GM19397 (cell line): ENCODE results near the gene NCOA5.
A peak's percentile ranks its signal among the peaks of the same experiment; 100 is the strongest.
"Not testable (repeated sequence)": the region's sequence is repeated elsewhere in the genome, so short reads cannot be mapped to it uniquely, and the experiment has no call there.

Experiments
- ATAC-seq: cut with Tn5 transposase; IDR thresholded peaks from one replicate; pipeline ENCODE4 v1.9.1; 2021; ENCODE audit warnings: mild to moderate bottlenecking, moderate library complexity; ENCODE audit not compliant: unreplicated experiment

NCOA5 gene

DNA sequence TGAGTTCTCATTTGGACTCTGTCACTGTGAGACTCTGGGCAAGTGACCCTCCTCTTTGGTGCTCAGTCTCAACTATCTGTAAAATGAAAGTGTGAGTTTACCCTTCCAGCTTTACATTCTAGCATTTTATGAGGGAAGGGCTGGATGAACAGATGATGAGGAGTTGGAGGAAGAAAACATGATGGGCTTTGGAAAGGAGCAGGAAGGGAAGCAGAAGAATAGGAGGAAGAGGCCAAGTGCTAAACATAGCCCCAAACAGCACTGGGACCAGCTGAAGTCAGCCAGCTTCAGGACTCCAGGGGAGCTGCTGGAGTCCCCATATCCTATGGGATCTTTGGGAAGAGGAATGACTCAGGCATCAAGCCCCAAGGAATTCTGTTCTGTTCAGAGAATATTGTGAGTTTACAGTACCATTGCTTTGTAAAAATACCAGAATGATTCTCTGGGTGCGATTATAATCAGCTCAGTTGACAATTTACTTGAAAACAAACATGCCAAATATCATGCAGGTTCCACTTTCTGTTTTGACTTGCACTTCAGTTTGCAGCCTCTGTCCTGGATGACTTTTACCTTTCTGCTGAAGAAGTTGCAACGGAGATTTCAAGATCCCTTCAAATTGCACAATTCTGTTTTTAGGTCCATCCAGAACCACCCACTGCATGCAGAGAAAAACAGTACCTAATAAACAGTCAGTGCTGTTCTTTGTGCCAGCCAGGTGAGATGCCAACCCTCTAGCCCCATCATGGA is 31.6 kb upstream of the NCOA5 start:
- no peak for ATAC-seq

DNA sequence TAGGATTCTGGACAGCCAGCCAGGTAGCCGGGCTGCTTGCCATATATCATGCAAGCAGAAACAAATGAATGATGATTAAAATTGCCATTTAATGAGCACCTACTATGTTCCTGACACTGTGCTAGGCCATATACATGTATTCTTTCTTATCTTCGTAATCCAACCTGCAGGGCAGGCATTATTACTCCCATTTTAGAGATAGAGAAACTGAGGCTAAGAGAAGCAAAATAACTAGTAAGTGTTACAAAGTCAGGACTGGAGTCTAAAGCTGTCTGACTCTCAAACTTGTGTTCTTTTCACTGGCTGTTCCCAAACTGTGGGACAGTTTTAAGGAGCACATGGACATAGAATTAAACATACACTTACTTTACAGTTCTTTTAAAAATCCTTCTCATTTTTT is 30.4 kb upstream of the NCOA5 start:
- ATAC-seq, result no peak

DNA sequence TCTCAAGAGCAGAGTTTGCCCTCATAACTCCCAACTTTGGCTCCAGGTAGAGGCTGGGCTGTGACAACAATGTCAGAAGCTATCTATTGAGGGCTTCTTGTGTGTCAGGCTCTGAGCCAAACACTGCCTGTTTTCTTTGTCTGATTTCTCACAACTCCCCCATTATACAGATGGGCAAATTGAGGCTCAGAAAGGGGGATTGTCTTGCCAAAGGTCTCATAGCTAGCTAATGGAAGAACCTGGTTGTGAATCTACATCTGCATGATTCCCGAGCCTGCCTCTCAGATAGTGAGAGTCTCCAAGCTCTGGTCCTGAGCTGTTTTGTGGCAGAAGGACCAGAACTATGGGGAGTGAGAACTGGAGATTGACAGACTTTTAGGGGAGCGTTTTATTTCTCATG is 29.8 kb upstream of the NCOA5 start:
- no peak for ATAC-seq

DNA sequence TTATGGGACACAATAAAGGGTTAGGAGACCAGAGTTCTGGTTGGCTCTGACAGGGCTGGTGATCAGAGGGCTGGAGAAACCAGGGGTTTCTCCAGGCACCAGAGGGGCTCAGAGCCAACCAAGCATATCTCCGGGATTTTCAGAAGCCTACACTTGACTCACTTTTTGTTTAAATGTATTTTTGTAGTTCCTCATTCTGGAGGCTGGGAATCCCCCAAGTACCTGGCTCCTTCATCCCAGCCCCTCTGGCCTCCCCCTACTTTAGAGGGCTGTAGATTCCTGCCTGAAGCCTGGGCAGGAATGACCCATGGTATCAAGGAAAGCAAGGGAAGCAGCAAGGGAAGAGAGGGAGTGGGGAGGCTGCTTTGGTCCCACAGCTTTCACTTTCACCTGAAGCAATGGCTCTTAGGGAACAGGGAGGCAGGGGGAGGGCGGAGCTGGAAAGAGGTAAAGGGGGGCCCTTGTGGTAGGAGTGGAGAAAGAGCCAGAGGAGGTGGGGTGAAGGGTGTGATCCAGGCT is 29.3 kb upstream of the NCOA5 start:
- peak; percentile 43 for ATAC-seq

DNA sequence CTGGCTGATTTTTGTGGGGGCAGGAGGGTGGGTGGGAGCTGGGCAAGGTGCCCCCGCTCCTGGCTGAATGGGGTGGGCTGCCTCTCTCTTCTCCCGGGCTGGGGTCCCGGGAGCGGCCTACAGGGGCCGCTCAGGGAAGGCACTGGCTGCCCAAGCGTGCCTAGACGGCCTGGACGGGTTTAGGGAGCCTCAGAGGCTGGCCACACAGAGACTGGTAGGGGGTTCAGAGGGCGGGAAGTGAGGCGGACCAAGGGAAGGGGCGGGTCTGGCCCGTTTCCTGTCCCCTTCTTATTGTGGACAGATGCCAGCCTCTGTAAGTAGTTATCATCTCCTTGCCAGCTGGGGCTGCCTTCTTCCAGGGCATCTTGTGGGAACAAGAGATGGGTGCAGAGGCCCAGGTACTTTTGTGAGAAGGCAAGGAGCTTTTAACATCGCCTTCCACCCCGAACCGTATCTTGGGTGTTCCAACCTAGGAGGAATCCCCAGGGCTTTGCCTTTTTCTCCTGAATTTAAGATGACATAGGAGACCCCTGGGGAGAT is 28.8 kb upstream of the NCOA5 start:
- peak; percentile 55 for ATAC-seq

DNA sequence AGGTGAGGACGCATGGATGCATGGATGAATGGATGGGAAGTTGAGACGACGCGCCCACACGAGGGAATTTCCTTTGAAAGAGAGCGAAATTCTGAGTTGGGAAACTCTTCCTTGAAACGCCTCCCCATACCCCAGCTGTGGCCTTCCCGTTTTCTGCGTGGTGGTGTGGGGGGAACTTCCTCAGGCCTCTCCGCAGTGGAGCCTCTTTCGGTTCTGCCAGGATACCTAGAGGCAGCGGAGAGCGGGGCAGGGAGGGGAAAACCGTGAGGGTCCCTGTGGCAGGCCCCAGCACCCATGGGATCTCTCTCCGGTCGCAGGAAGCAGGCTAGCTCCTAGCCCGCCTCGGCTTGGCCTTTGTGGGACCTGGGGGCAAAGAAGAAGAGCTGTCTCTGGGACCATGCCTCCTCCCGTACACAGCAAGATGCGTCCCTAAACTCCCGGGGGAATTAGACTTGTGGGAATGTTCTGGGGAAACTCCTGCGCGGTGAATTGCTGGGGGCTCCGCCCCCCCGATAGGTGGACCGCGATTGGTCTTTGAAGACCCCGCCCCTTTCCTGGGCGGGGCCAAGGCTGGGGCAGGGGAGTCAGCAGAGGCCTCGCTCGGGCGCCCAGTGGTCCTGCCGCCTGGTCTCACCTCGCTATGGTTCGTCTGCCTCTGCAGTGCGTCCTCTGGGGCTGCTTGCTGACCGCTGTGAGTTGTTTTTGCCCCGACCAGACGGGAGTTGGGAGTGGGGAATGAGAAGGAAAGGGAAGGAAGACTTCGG is 28.1 kb upstream of the NCOA5 start, which contains the start of gene CD40:
Gene CD40, plus strand, starts transcription at position 611 of the 764 bp plus-strand sequence. Its CDS starts 30 bp downstream, at position 641.
- peak; percentile 76 for ATAC-seq

DNA sequence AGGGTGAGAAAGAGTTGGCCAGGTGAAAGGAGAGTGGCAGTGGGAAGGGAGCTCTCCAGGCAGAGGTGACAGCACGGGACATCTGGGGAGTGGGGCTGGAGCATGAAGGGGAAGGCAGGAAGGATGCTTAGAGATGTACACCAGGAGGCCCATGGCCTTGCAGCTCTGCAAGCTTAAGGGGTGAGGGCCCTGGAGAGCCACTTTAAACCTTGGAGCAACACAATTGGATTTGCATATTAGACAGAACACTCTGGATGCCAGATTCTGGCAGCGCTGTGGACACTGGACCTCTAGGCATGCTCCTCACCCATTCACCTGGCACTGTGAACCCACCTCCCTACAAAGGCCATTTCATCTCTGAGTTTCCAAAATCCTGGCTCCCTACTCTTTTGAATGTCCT is 24.7 kb upstream of the NCOA5 start:
- ATAC-seq, result no peak

DNA sequence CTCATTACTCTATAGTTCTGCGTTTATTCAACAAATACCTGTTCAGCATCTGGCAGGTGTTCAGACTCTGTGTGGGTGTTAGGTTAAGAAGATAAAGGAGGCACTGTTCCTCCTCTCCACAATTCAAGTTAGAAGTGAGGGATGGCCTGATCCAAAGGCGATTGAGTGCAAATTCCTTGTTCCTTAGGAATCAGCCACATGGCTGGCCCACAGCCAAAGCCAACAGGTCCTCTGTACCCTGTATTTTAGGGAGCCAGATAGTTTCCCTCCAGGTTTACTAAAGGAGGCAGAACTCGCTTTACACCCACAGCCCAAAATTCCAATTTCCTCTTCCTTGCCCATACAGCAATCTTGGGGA is 23.3 kb upstream of the NCOA5 start:
- no peak for ATAC-seq

DNA sequence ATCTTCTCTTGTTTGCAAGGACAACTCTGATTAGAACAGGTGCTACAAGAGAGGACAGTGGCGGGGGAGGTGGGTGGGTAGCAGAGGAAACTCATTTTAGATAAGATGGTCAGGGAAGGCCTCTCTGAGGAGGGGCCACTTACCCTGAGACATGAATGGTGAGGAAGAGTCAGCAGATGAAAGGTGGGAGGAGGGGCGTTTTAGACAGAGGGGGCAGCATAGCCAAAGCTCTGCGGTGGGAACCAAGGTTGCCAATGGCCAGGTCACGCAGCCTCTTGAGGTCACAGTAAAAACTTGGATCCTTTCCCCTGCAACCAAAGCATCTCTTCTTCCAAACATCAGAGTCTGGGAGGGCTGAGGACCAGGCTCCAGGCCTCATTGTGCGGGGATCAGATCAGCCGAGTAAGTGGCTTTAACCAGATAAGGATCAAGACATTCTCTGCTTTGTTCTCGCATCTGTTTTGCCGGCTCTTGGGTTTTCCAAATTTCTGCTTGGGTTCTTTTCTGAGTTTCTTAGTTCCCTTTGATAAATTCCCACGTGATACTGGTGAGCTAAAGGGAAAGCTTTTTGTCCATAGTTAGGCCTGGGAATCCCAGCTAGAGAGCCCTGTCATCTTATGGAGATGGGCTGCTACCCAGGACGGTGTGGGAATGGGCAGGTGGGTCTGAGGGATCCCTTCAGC is 22.8 kb upstream of the NCOA5 start:
- ATAC-seq, result no peak

DNA sequence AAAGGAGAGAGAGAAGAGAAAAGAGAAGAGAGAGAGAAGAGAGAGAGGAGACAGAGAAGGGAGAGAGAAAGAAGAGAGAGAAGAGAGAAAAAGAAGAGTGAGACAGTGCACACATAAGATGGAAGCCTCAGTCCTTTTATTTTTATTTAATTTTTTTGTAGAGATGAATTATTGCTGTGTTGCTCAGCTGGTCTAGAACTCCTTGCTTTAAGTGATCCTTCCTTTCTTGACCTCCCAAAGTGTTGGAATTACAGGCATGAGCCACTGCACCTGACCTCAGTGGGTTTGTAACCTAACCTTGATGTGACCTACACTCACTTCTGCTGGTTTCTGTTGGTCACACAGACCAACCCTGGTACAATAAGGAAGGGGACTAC is 22.1 kb upstream of the NCOA5 start:
- no peak for ATAC-seq

DNA sequence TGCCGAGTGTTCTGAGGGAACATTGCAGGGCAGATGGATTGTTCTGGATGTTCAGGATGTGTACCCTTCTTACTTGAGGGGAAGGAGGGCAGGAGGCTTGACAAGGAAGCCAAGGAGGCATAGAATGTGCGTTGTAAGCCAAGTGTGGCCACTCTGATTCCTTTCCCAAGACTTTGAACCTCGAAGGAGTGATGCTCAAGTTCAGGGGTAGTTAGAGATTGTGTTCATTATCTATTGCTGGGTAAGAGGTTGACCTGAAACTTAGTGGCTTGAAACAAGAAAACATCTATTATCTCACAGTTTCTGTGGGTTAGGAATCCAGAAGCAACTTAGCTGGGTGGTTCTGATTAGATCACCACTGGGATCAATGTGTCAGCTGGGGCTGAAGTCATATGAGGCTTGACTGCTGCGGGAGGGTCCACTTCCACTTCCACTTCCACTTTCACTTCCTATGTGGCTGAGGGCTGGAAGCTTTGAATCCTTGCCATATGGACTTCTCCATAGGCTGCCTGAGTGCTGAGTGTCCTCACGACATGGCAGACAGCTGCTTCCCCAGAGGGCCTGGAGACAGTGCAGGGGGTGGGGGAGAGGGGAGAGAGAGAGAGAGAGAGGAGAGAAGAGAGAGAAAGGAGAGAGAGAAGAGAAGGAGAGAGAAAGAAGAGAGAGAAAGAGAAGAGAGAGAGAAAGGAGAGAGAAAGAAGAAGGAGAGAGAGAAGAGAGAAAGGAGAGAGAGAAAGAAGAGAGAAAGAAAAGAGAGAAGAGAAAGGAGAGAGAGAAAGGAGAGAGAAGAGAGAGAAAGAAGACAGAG is 21.5 kb upstream of the NCOA5 start:
- ATAC-seq, result peak; percentile 38

DNA sequence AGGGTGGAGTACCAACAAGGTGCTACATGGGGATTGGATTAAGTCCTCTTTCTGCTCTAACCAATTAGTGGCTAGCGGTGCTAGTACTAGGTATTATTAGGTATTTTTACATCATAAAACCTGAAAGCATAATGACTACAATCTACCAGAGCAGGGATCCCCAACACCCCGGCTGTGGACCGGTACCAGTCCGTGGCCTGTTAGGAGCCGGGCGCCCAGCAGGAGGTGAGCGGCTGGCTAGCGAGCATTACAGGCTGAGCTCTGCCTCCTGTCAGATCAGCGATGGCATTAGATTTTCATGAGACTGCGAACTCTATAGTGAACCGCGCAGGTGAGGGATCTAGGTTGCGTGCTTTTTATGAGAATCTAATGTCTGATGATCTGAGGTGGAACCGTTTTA is 19.2 kb upstream of the NCOA5 start:
- ATAC-seq, result no peak

DNA sequence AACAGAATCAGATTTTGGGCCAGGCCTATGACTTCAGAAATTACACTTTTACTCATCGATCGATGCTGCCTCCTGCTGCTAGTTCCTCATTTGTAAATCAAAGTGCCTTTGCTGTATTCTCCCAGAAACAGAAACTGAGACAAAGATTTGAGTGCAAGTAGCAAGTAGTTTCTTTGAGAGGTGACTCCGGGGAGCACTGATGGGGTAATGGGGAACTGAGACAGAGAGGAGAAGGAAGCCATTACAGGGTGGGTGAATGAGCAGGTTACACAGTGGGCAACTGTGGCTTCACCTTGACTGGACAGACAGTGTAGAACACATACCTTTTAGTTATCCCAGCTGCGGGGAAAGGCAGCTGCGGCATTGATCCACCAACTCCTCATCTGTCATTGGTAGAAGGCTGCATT is 18.7 kb upstream of the NCOA5 start:
- ATAC-seq, result peak; percentile 77

DNA sequence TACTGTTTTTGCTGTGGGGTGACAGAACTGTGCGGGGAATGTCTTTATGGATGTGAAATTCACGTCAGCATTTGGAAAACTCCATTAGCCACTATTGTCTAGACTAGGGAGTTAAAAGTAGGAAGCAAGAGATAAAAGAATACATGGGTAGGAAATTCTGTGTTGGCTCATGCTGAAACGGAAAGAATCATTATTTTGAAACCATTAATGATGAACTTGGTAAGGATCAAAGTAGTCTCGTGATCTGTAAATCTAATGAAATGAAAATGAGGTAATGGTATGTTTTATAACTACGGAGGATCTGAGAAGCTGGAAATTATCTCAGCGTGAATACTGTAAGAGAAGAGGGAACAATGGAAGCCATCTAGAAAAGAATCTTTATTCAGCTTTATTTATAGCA is 17.3 kb upstream of the NCOA5 start:
- no peak for ATAC-seq

DNA sequence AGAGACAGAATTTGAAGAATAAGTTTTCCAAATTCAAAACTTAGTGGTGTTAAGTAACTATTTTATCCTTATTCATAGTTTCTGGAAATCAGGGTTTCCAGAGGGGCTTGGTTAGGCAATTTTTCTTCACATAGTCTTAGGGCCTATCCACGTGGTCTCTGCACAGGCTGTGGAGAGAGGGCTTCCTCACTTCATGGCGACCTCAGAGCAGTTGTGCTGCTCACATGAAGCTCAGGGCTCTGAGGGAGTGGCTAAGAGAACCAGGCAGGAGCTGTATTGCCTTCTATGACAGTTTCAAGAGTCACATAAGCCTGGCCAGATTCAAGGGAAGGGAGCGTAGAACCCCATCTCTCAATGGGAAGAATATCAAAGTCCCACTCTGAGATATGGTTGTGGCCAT is 14.5 kb upstream of the NCOA5 start:
- no peak for ATAC-seq

DNA sequence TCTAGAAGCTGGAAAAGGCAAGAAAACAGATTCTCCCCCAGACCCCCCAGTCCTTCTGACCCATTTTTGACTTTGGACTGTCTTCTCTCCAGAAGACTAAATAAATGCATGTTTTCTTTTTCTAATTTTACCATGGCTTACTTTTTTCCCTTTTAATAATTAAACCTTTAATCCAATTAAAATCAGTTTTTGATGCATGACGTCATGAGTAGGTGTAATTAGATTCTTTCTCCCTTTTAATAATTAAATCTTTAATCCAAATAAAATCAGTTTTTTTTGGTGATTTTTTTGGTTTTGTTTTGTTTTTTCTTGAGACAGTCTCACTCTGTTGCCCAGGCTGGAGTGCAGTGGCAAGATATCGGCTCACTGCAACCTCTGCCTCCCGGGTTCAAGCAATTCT is 13.2 kb upstream of the NCOA5 start:
- no peak for ATAC-seq

DNA sequence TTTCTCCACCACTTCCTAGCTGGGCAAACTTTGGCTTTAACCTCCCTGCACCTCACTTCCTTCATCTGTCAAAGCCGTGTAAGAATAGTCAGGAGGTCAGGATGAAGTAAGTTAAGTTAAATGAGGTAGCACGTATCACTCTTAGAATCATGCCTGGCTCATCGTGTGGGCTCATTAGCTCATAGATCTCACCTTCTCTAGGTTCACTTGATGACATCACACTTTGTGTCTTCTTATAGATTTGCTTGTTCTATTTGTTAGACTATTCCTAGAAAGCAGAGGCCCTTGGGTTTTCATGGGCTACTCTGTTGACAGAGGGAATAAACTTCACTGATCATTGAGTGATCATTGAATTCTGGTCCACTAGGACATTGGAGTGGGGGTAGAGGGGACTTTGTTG is 12.2 kb upstream of the NCOA5 start:
- ATAC-seq, result no peak

DNA sequence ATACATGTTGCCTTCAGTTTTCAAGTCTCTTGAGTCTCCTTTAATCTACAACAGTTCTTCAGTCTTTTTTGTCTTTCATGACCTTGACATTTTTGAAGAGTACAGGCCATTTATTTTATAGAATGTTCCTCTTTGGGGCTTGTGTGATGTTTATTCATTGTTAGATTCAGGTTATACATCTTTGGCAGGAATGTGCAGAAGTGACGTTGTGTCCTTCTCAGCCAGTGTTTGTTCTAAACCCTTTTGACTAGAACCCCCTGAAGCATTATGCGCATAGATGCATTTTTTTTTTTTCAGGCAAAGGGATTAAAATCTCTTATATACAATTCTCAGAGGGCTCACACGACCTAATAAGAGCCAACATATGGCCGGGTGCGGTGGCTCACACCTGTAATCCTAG is 11.2 kb upstream of the NCOA5 start:
- ATAC-seq, result no peak

DNA sequence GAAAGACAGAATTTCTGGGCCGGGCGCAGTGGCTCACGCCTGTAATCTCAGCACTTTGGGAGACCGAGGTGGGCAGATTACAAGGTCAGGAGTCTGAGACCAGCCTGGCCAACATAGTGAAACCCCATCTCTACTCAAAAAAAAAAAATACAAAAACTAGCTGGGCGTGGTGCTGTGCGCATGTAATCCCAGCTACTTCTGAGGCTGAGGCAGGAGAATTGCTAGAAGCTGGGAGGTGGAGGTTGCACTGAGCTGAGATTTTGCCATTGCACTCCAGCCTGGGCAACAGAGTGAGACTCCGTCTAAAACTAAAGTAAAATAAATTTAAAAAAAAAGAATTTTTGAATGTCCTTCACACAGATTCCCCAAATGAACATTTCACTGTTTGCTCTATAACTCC is 10.7 kb upstream of the NCOA5 start:
- not testable (repeated sequence) for ATAC-seq

DNA sequence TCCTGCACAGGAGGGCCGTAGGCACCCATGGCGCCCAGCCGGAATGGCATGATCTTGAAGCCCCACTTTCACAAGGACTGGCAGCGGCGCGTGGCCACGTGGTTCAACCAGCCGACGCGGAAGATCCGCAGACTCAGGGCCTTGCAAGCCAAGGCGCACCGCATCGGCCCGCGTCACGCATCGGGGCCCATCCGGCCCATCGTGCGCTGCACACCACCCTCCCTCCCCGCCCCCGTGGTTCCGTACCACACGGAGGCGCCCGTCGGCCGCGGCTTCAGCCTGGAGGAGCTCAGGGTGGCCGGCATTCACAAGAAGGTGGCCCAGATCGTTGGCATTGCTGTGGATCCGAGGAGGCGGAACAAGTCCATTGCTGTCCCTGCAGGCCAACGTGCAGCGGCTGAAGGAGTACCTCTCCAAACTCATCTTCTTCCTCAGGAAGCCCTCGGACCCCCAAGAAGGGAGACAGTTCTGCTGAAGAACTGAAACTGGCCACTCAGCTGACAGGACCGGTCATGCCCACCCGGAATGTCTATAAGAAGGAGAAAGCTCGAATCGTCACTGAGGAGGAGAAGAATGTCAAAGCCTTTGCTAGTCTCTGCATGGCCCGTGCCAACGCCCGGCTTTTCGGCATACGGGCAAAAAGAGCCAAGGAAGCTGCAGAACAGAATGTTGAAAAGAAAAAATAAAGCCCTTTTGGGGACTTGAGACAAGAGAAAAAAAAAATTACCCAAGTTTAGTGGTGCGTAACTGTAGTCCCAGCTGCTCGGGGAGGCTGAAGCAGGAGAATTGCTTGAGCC is 9.9 kb upstream of the NCOA5 start:
- ATAC-seq, result peak; percentile 53
